Measurements from ENCODE around the gene UBE2A.

The UBE2A gene

GRCh38 chrX:119614776-119615175 is 40.4 kb downstream of the UBE2A start:
- no peak for DNase-seq

DNA sequence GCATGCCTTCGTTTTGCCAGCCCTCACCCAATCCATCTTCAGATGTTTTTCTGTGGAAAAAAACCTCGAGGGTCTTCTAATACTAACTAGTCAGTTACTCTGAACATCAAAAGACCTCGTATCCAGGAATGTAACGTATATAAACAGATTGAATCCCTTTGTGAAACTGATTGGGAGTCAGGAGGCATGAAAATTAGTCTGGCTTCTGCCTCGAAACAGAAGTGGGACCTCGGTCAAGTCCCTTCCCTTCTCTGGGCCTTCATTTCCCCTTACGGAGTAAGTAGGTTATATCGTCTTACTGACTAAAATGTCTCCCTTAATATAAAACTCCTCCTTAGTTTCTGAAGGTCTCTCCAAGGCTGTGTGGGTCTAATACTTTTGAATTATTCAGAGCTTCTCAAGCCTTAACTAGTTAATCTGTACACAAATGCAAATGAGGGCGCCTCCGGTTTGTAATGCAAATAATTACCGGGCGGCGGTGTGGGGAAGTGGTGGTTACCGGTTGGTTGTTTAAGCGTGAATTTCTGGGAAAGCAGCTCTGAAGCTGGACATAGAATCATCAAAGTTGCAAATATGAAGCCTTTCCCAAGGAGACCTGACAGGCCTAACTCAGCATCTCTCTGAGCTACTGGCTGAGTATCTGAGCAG is 43.3 kb downstream of the UBE2A start:
- DNase-seq: no peak

GRCh38 chrX:119618439-119618838 is 44.1 kb downstream of the UBE2A start:
- DNase-seq: no peak

DNA sequence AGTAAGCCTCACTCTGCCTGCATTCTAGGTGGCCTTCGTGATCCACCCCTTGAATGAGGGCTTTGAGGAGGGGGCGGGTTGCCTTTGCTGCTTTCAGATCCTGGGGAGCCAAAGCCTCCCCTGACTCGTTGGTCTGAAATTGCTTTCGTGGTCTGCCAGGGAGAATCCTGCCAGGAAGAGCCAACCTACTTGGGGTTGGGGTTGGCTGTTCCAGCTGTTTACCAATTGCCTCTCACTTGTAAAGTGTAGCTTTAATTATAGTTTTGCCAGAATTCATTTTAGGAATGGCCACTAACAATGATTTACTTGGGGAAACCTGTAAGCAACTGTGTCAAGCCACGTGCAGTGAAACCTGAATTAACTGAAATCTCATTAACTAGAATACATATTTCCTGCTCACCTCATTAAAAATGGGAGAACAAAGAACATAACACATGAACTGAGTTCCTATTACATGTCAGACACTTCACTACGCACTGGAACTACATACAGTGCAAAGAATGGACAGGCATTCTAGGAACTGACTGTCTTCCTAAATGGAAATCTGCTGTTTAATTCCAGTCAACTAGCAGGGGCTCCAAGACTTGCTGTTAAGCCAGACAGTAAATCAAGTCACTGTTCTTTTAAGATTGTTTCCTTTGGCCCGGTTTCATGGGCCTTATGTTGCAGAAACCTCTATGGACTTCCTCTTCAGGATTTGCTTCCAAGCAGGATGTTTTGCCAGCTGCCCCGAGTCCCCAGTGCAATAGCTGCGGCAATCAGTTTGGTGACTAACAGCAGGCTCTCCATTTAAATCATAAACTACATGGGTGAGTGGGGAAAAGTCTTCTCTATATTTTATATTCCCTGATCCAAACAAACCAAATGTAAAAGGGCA is 48.2 kb downstream of the UBE2A start:
- DNase-seq: no peak

DNA sequence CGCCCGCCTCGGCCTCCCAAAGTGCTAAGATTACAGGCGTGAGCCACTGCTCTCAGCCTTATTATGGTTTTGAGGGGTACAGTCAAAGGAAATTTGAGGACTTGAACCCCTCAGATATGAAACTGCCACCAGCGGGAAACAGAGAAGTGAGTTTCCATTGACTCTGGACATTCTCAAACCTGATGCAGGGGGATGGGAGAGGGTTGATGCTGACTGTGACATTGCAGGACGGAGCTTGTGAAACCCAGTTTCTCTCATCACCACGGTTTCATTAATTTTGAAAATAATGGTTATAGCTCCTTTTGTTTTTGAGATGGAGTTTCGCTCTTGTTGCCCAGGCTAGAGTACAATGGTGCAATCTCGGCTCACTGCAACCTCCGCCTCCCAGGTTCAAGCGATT is 50.1 kb downstream of the UBE2A start:
- no peak for DNase-seq

- no peak for DNase-seq
Measured at GRCh38 chrX:119624951-119625668, 50.7 kb downstream of the UBE2A start.

- no peak for DNase-seq
Measured at GRCh38 chrX:119625843-119626242, 51.5 kb downstream of the UBE2A start.

Data from NCI-H82 (cell line).